Esophagus squamous epithelium (tissue), 4 donors: ENCODE results near the gene ST13.

ENCODE experiments used
- CTCF ChIP-seq, 6 experiments: fragments of 450-650 bp in 4 of 6; fragments of 200-600 bp in 2 of 6; sonication (generic) in 2 of 6; IDR thresholded peaks; one replicate each; pipeline ENCODE4 v1.5.1; 2016 to 2019; ENCODE audit warnings: antibody characterized with exemption in 6 of 6, mild to moderate bottlenecking in 4 of 6, moderate library complexity in 4 of 6
- POLR2A ChIP-seq, 4 donors: fragments of 450-650 bp; IDR thresholded peaks; one replicate each; pipeline ENCODE4 v1.6.1; 2017; ENCODE audit warnings: antibody characterized with exemption in 4 of 4, mild to moderate bottlenecking in 4 of 4, moderate library complexity in 3 of 4

- no peak for TF ChIP-seq CTCF (IDR thresholded peaks at IDR 0.05)
- no peak for TF ChIP-seq POLR2A (IDR thresholded peaks at IDR 0.05)
Measured at GRCh38 chr22:40874016-40874415, 17.6 kb upstream of the ST13 start.
